ENCODE measurements around the gene GNB2.
A peak's percentile ranks its signal among the peaks of the same experiment; 100 is the strongest.

GNB2 gene

GRCh38 chr7:100676501-100677306 is 3.2 kb downstream of the GNB2 start:
- Histone ChIP-seq H2BK120ac (ENCODE audit: low read depth, low read length) (no peak overlapping the region), H3K79me1 (replicated peaks; ENCODE audit: low read length, poor library complexity, severe bottlenecking) (peaks cover 23% of the 10 kb centered on the region), H2BK12ac (ENCODE audit: low read length in 2 of 2) (no peak overlapping the region), H2BK15ac (ENCODE audit: low read depth, poor library complexity, severe bottlenecking) (no peak overlapping the region), H3K14ac (ENCODE audit: low read length in 2 of 2) (no peak overlapping the region), H3K27me3 (ENCODE audit: control insufficient read depth in 1 of 2, insufficient read depth in 1 of 2, low read length in 2 of 2) (no peaks in the 10 kb centered on the region), H3K36me3 (ENCODE audit: control insufficient read depth in 1 of 2, insufficient read depth in 2 of 2, low read depth in 1 of 2, low read length in 2 of 2) (peaks cover 47 to 53% of the 10 kb centered on the region in 2 experiments), H3K9me3 (ENCODE audit: control insufficient read depth, low read length) (no peaks in the 10 kb centered on the region), H3K4me1 (ENCODE audit: control insufficient read depth, insufficient read depth, low read depth, low read length) (peaks cover 16% of the 10 kb centered on the region), H3K23ac (ENCODE audit: low read length in 2 of 2) (peak overlapping the region in 1 of 2 experiments; percentile 5), H3K27ac (ENCODE audit: low read length, poor library complexity, severe bottlenecking) (no peak overlapping the region), H4K8ac (ENCODE audit: low read length) (no peak overlapping the region), H3K4me2 (ENCODE audit: low read length, poor library complexity, severe bottlenecking) (peak overlapping the region; percentile 84), H4K91ac (ENCODE audit: low read length) (no peak overlapping the region), H2AK5ac (ENCODE audit: low read length, severe bottlenecking) (no peak overlapping the region), H3K18ac (ENCODE audit: low read depth in 1 of 2, low read length in 2 of 2) (no peak overlapping the region), H3K4ac (ENCODE audit: low read depth in 1 of 2, low read length in 2 of 2) (no peak overlapping the region), H2BK5ac (ENCODE audit: low read depth, low read length, poor library complexity, severe bottlenecking) (no peak overlapping the region), H2AFZ (ENCODE audit: low read depth, low read length) (no peak overlapping the region), H3K4me3 (ENCODE audit: insufficient read depth in 1 of 2, low read depth in 1 of 2, low read length in 2 of 2) (peak overlapping the region in 1 of 2 experiments; percentile 70), H3K9ac (ENCODE audit: low read length) (peak overlapping the region; percentile 63)
- WGBS, result 94% methylated on average over 23 of the region's 23 CpGs
- DNase-seq, result no peak

- Histone ChIP-seq H2BK120ac (ENCODE audit: low read depth, low read length) (no peak overlapping the region), H3K18ac (ENCODE audit: low read depth in 1 of 2, low read length in 2 of 2) (no peak overlapping the region), H2BK5ac (ENCODE audit: low read depth, low read length, poor library complexity, severe bottlenecking) (no peak overlapping the region), H3K4me1 (ENCODE audit: control insufficient read depth, insufficient read depth, low read depth, low read length) (peaks cover 25% of the 10 kb centered on the region), H4K91ac (ENCODE audit: low read length) (no peak overlapping the region), H3K23ac (ENCODE audit: low read length in 2 of 2) (peak overlapping the region in 1 of 2 experiments; percentile 46), H2BK15ac (ENCODE audit: low read depth, poor library complexity, severe bottlenecking) (no peak overlapping the region), H3K4me2 (ENCODE audit: low read length, poor library complexity, severe bottlenecking) (no peak overlapping the region), H2AFZ (ENCODE audit: low read depth, low read length) (no peak overlapping the region), H2BK12ac (ENCODE audit: low read length in 2 of 2) (no peak overlapping the region), H3K79me1 (replicated peaks; ENCODE audit: low read length, poor library complexity, severe bottlenecking) (peaks cover 23% of the 10 kb centered on the region), H4K8ac (ENCODE audit: low read length) (no peak overlapping the region), H3K27me3 (ENCODE audit: control insufficient read depth in 1 of 2, insufficient read depth in 1 of 2, low read length in 2 of 2) (no peaks in the 10 kb centered on the region), H3K27ac (ENCODE audit: low read length, poor library complexity, severe bottlenecking) (no peak overlapping the region), H3K9me3 (ENCODE audit: control insufficient read depth, low read length) (no peaks in the 10 kb centered on the region), H3K36me3 (ENCODE audit: control insufficient read depth in 1 of 2, insufficient read depth in 2 of 2, low read depth in 1 of 2, low read length in 2 of 2) (peaks cover 56 to 62% of the 10 kb centered on the region in 2 experiments), H3K9ac (ENCODE audit: low read length) (no peak overlapping the region), H3K14ac (ENCODE audit: low read length in 2 of 2) (no peak overlapping the region), H2AK5ac (ENCODE audit: low read length, severe bottlenecking) (no peak overlapping the region), H3K4ac (ENCODE audit: low read depth in 1 of 2, low read length in 2 of 2) (no peak overlapping the region), H3K4me3 (ENCODE audit: insufficient read depth in 1 of 2, low read depth in 1 of 2, low read length in 2 of 2) (no peak overlapping the region)
- no peak for DNase-seq
- WGBS, result 93% methylated on average over 33 of the region's 36 CpGs
Observed at GRCh38 chr7:100677308-100678267, 4.0 kb downstream of the GNB2 start.

GRCh38 chr7:100678291-100678984 is 4.9 kb downstream of the GNB2 start:
- Histone ChIP-seq H3K18ac (ENCODE audit: low read depth in 1 of 2, low read length in 2 of 2) (no peak overlapping the region), H3K23ac (ENCODE audit: low read length in 2 of 2) (peak overlapping the region in 1 of 2 experiments; percentile 86), H3K27ac (ENCODE audit: low read length, poor library complexity, severe bottlenecking) (no peak overlapping the region), H3K27me3 (ENCODE audit: control insufficient read depth in 1 of 2, insufficient read depth in 1 of 2, low read length in 2 of 2) (no peaks in the 10 kb centered on the region), H2AFZ (ENCODE audit: low read depth, low read length) (no peak overlapping the region), H4K8ac (ENCODE audit: low read length) (no peak overlapping the region), H3K14ac (ENCODE audit: low read length in 2 of 2) (peak overlapping the region in 1 of 2 experiments; percentile 55), H3K9ac (ENCODE audit: low read length) (no peak overlapping the region), H3K4me3 (ENCODE audit: insufficient read depth in 1 of 2, low read depth in 1 of 2, low read length in 2 of 2) (no peak overlapping the region), H3K9me3 (ENCODE audit: control insufficient read depth, low read length) (no peaks in the 10 kb centered on the region), H3K79me1 (replicated peaks; ENCODE audit: low read length, poor library complexity, severe bottlenecking) (peaks cover 23% of the 10 kb centered on the region), H3K4me1 (ENCODE audit: control insufficient read depth, insufficient read depth, low read depth, low read length) (peaks cover 27% of the 10 kb centered on the region), H2AK5ac (ENCODE audit: low read length, severe bottlenecking) (no peak overlapping the region), H2BK5ac (ENCODE audit: low read depth, low read length, poor library complexity, severe bottlenecking) (no peak overlapping the region), H4K91ac (ENCODE audit: low read length) (no peak overlapping the region), H2BK15ac (ENCODE audit: low read depth, poor library complexity, severe bottlenecking) (no peak overlapping the region), H2BK120ac (ENCODE audit: low read depth, low read length) (no peak overlapping the region), H3K4ac (ENCODE audit: low read depth in 1 of 2, low read length in 2 of 2) (no peak overlapping the region), H3K36me3 (ENCODE audit: control insufficient read depth in 1 of 2, insufficient read depth in 2 of 2, low read depth in 1 of 2, low read length in 2 of 2) (peaks cover 65 to 70% of the 10 kb centered on the region in 2 experiments), H3K4me2 (ENCODE audit: low read length, poor library complexity, severe bottlenecking) (no peak overlapping the region), H2BK12ac (ENCODE audit: low read length in 2 of 2) (no peak overlapping the region)
- 94% methylated on average over 35 of the region's 35 CpGs for WGBS
- no peak for DNase-seq

Data from mesenchymal stem cell (in vitro differentiated cells and primary cell).